Measurements from ENCODE around the gene PAFAH1B1.

- TF ChIP-seq CTCF (IDR thresholded peaks at IDR 0.05) (no peak), POLR2A (IDR thresholded peaks at IDR 0.05) (no peak)
These were observed 130.1 kb downstream of the PAFAH1B1 start for GRCh38 chr17:2723505-2723996.
